Measurements from ENCODE around the gene SYNPR.

Gene SYNPR

DNA sequence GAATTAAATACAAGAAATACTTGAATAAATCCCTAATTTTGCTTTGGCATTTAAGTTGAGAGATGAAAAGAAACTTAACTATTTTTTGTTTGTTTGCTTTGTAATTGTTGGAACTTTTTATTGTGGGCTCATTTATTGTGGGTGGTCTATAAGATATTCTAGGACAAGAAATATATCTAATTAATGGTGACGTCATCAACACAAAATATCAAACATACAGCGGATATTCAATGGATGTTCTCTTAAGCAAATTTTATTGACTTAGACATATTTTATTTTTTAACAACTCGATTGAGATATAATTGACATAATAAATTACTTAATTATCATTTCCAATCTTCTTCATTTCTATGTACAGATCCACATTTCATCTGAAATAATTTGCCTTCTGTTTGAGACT is 30.0 kb downstream of the SYNPR start:
- DNase-seq (ENCODE audit: low read depth) = no peak
- no peak for TF ChIP-seq CTCF (IDR thresholded peaks at IDR 0.05; ENCODE audit: low read depth, low read length)
- TF ChIP-seq, protein P1, sequence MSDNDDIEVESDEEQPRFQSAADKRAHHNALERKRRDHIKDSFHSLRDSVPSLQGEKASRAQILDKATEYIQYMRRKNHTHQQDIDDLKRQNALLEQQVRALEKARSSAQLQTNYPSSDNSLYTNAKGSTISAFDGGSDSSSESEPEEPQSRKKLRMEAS (IDR thresholded peaks at IDR 0.05; ENCODE audit: low read depth, low read length) = no peak
- no peak for TF ChIP-seq POLR2A (IDR thresholded peaks at IDR 0.05; ENCODE audit: extremely low read depth, insufficient read length)
- no peak for TF ChIP-seq MYC (IDR thresholded peaks at IDR 0.05; ENCODE audit: low read depth, low read length)
- H3K4me3 ChIP-seq (ENCODE audit: low read depth, low read length) = no peak overlapping the region

DNA sequence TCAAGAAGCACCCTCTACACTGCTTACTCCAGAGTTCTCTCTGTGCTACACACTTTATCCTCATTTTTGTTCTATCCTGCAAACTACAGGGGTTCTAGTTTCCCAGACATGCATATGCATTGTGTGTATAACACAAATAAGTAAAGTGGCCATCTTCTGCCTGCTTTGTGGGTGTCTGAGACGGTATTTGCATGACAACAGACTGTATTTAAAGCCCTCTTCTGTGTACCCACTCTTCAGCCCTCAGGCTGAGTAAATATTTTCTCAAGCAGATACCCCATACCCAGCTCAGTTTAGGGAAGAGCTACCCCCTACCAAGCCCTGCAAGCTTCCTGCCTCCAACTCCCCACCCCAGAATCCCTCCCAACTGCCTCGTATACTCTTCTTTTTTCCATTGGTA is 31.7 kb downstream of the SYNPR start:
- H3K4me3 ChIP-seq (ENCODE audit: low read depth, low read length) = no peak overlapping the region
- DNase-seq (ENCODE audit: low read depth) = no peak
- TF ChIP-seq, protein P1 (IDR thresholded peaks at IDR 0.05; ENCODE audit: low read depth, low read length) = no peak
- TF ChIP-seq CTCF (IDR thresholded peaks at IDR 0.05; ENCODE audit: low read depth, low read length) (no peak), POLR2A (IDR thresholded peaks at IDR 0.05; ENCODE audit: extremely low read depth, insufficient read length) (no peak), MYC (IDR thresholded peaks at IDR 0.05; ENCODE audit: low read depth, low read length) (no peak)

GRCh38 chr3:63323766-63324165 is 45.7 kb downstream of the SYNPR start:
- no peak overlapping the region for H3K4me3 ChIP-seq (ENCODE audit: low read depth, low read length)
- no peak for DNase-seq (ENCODE audit: low read depth)
- TF ChIP-seq POLR2A (IDR thresholded peaks at IDR 0.05; ENCODE audit: extremely low read depth, insufficient read length) (no peak), CTCF (IDR thresholded peaks at IDR 0.05; ENCODE audit: low read depth, low read length) (no peak), MYC (IDR thresholded peaks at IDR 0.05; ENCODE audit: low read depth, low read length) (no peak)
- TF ChIP-seq, protein P1 (IDR thresholded peaks at IDR 0.05; ENCODE audit: low read depth, low read length) = no peak

DNA sequence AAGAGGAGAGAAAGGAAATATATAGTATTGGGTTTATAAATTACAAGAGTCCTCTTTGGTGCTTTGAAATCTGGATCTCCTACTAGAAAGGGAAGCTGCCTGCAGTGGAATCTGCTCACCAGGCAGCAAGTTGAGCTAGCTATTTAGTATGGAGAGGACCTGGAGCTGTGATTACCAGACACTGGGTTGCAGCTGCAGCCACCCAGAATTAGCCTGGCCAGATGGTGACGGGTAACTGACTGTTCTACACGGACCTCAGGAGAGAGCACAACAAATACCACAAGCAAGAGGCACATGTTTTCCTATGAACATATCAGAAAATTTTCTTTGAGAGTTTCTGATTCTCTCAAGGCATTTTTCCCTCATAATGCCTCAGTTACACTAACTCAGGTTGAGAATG is 46.5 kb downstream of the SYNPR start:
- H3K4me3 ChIP-seq (ENCODE audit: low read depth, low read length) = no peak overlapping the region
- DNase-seq (ENCODE audit: low read depth) = no peak
- TF ChIP-seq CTCF (IDR thresholded peaks at IDR 0.05; ENCODE audit: low read depth, low read length) (no peak), POLR2A (IDR thresholded peaks at IDR 0.05; ENCODE audit: extremely low read depth, insufficient read length) (no peak), MYC (IDR thresholded peaks at IDR 0.05; ENCODE audit: low read depth, low read length) (no peak)
- TF ChIP-seq, protein P1 (IDR thresholded peaks at IDR 0.05; ENCODE audit: low read depth, low read length) = no peak

DNA sequence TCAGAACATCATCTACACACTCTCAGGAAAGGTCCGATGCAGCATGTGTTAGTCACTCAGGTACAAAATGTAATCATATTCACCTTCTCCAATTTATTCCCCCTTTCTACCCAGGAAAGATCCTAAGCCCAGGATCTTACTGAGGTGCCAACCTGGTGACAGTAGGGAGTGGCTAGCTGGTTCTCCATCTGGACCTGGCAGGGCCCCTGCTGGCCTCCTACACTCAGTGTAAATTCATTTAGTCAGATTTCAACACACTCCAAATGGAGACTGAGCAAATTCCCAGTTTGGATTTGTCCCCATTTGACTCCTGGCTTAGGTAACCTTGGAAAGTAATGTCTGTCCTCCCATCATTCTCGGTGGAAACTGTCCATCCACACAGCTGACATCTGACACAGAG is 47.3 kb downstream of the SYNPR start:
- no peak for DNase-seq (ENCODE audit: low read depth)
- H3K4me3 ChIP-seq (ENCODE audit: low read depth, low read length) = no peak overlapping the region
- TF ChIP-seq MYC (IDR thresholded peaks at IDR 0.05; ENCODE audit: low read depth, low read length) = no peak
- no peak for TF ChIP-seq CTCF (IDR thresholded peaks at IDR 0.05; ENCODE audit: low read depth, low read length)
- TF ChIP-seq POLR2A (IDR thresholded peaks at IDR 0.05; ENCODE audit: extremely low read depth, insufficient read length) = no peak
- TF ChIP-seq, protein P1 (IDR thresholded peaks at IDR 0.05; ENCODE audit: low read depth, low read length) = no peak

DNA sequence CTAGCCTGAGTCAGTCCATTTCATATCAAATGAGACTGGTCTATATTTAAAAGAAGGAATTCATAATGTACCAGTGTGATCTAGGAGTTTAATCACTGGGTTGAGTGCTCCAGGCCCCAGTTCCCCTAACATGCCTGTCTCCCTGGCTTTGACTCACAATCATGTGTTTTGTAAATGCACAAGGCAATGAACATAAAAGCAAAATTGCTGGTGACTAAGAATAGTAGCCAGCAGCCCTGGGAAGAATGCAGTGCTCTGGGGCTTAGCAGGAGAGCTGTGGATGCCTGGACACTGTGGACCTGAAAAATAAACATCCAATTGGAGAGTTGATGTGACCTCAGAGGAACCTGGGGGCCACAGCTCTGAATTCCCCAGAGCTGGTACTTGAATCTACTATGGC is 50.3 kb downstream of the SYNPR start:
- DNase-seq (ENCODE audit: low read depth) = no peak
- no peak overlapping the region for H3K4me3 ChIP-seq (ENCODE audit: low read depth, low read length)
- TF ChIP-seq, protein P1 (IDR thresholded peaks at IDR 0.05; ENCODE audit: low read depth, low read length) = no peak
- no peak for TF ChIP-seq MYC (IDR thresholded peaks at IDR 0.05; ENCODE audit: low read depth, low read length)
- no peak for TF ChIP-seq CTCF (IDR thresholded peaks at IDR 0.05; ENCODE audit: low read depth, low read length)
- no peak for TF ChIP-seq POLR2A (IDR thresholded peaks at IDR 0.05; ENCODE audit: extremely low read depth, insufficient read length)

Data from NB4 (cell line).